H1 (cell line): ENCODE data around the gene CHFR. TPM values are rescaled to one million over a fixed set of nuclear protein-coding genes. Genes with fewer than 3 reads are reported as not detected.

ENCODE experiments used
- CTCF ChIA-PET: fragments of 300-600 bp; sonication (Branson Sonifier 250); formaldehyde crosslinking; loops from one replicate; lab custom pipeline; 2021; ENCODE audit not compliant: partially characterized antibody; lab: Charles Lee
- POLR2A ChIA-PET: fragments of 300-600 bp; sonication (Branson Sonifier 250); formaldehyde crosslinking; loops from one replicate; lab custom pipeline; 2021; ENCODE audit warnings: inconsistent platforms; ENCODE audit not compliant: partially characterized antibody; lab: Charles Lee
- DNase-seq, 2 experiments: peaks; one replicate each; pipeline versions ENCODE4 v3.0.0 to v3.0.0-alpha.2; 2010 to 2022; ENCODE audit warnings: low spot score in 2 of 2, low read depth in 1 of 2, mixed read lengths in 1 of 2
- FAIRE-seq: peaks from 2 replicates; lab custom pipeline; 2011; peaks lifted over from hg19 to GRCh38; lab: Jason Lieb, UNC
- H2AFZ ChIP-seq: 2 replicates; pipeline ENCODE4 v1.8.1; 2012; ENCODE audit warnings: low read length, inconsistent platforms
- H2AK5ac ChIP-seq: 2 replicates; pipeline ENCODE4 v1.6.1; 2013; ENCODE audit warnings: low read depth, low read length
- H2BK120ac ChIP-seq: replicated peaks from 2 replicates; pipeline ENCODE3; 2013; ENCODE audit warnings: low read depth, low read length, inconsistent platforms
- H2BK12ac ChIP-seq: 2 replicates; pipeline ENCODE4 v1.6.1; 2013; ENCODE audit warnings: low read depth, low read length
- H2BK15ac ChIP-seq: 2 replicates; pipeline ENCODE4 v1.6.1; 2013; ENCODE audit warnings: low read length
- H2BK20ac ChIP-seq: 2 replicates; pipeline ENCODE4 v1.6.1; 2013; ENCODE audit warnings: low read length
- H2BK5ac ChIP-seq: 2 replicates; pipeline ENCODE4 v1.6.1; 2013; ENCODE audit warnings: low read depth, low read length
- H3K14ac ChIP-seq: 2 replicates; pipeline ENCODE4 v1.6.1; 2013; ENCODE audit warnings: inconsistent platforms; ENCODE audit not compliant: insufficient read length
- H3K18ac ChIP-seq: 2 replicates; pipeline ENCODE4 v1.6.1; 2013; ENCODE audit warnings: low read length; ENCODE audit errors: extremely low read depth
- H3K23ac ChIP-seq: 2 replicates; pipeline ENCODE4 v1.6.1; 2013; ENCODE audit warnings: inconsistent platforms; ENCODE audit not compliant: insufficient read length
- H3K23me2 ChIP-seq: 2 replicates; pipeline ENCODE4 v1.6.1; 2013; ENCODE audit warnings: low read depth, low read length
- H3K27ac ChIP-seq: 2 replicates; pipeline ENCODE4 v1.6.1; 2011; ENCODE audit warnings: low read depth, low read length, inconsistent platforms
- H3K27me3 ChIP-seq, 4 experiments: replicated peaks in 1 of 4; 1 replicate in 1 of 4; 2 replicates in 3 of 4; pipeline versions ENCODE4 v1.6.1 to v1.8.1; 2011 to 2013; ENCODE audit warnings: low read length in 3 of 4, mild to moderate bottlenecking in 3 of 4, inconsistent platforms in 2 of 4, mixed read lengths in 2 of 4, moderate library complexity in 1 of 4; ENCODE audit not compliant: control insufficient read depth in 3 of 4, insufficient read depth in 3 of 4; ENCODE audit errors: extremely low read depth in 1 of 4
- H3K36me3 ChIP-seq, 4 experiments: 2 replicates each; pipeline versions ENCODE4 v1.6.1 to v1.8.1; 2011 to 2013; ENCODE audit warnings: mild to moderate bottlenecking in 4 of 4, low read length in 3 of 4, moderate library complexity in 2 of 4, control low read depth in 1 of 4, inconsistent platforms in 1 of 4; ENCODE audit not compliant: insufficient read depth in 4 of 4, control insufficient read depth in 2 of 4
- H3K4ac ChIP-seq: replicated peaks from 2 replicates; pipeline ENCODE3; 2013; ENCODE audit warnings: low read length, low read depth, mixed read lengths, inconsistent platforms; ENCODE audit not compliant: insufficient read length
- H3K4me1 ChIP-seq, 4 experiments: replicated peaks in 1 of 4; 1 replicate in 1 of 4; 2 replicates in 3 of 4; pipeline versions ENCODE4 v1.6.1 to v1.8.1; 2011 to 2013; ENCODE audit warnings: low read length in 3 of 4, inconsistent platforms in 2 of 4, mixed read lengths in 1 of 4; ENCODE audit not compliant: insufficient read depth in 4 of 4, control insufficient read depth in 3 of 4
- H3K4me2 ChIP-seq, 2 experiments: 2 replicates each; pipeline versions ENCODE4 v1.6.1 to v1.8.1; 2011 to 2013; ENCODE audit warnings: low read depth in 2 of 2, low read length in 2 of 2, control low read depth in 1 of 2, inconsistent platforms in 1 of 2, mild to moderate bottlenecking in 1 of 2; ENCODE audit not compliant: insufficient read depth in 1 of 2
- H3K4me3 ChIP-seq, 4 experiments: fragments of 200-600, 300-600 bp in 1 of 4; sonication (generic), shearing (Covaris generic), sonication (Bioruptor Twin) in 1 of 4; 2 replicates each; pipeline versions ENCODE4 v1.5.1 to v1.8.1; 2011 to 2016; ENCODE audit warnings: low read length in 4 of 4, low read depth in 3 of 4, control low read depth in 2 of 4, inconsistent platforms in 2 of 4, mild to moderate bottlenecking in 2 of 4, mixed read lengths in 1 of 4, moderate library complexity in 1 of 4; ENCODE audit not compliant: insufficient read depth in 2 of 4; ENCODE audit errors: extremely low read depth in 1 of 4
- H3K56ac ChIP-seq: replicated peaks from 2 replicates; pipeline ENCODE3; 2013; ENCODE audit warnings: low read depth, mild to moderate bottlenecking, mixed read lengths, low read length, inconsistent platforms; ENCODE audit not compliant: insufficient read length
- H3K79me1 ChIP-seq: 2 replicates; pipeline ENCODE4 v1.6.1; 2013; ENCODE audit warnings: low read depth, low read length, control low read depth
- H3K79me2 ChIP-seq, 2 experiments: 2 replicates each; pipeline versions ENCODE4 v1.6.1 to v1.8.1; 2012 to 2013; ENCODE audit warnings: low read length in 2 of 2, mild to moderate bottlenecking in 2 of 2, inconsistent platforms in 1 of 2; ENCODE audit not compliant: insufficient read depth in 2 of 2, control insufficient read depth in 1 of 2
- H3K9ac ChIP-seq, 4 experiments: replicated peaks in 1 of 4; 1 replicate in 1 of 4; 2 replicates in 3 of 4; pipeline versions ENCODE4 v1.6.1 to v1.8.1; 2011 to 2013; ENCODE audit warnings: low read depth in 3 of 4, low read length in 3 of 4, control low read depth in 2 of 4, mild to moderate bottlenecking in 2 of 4, moderate library complexity in 2 of 4, inconsistent platforms in 1 of 4; ENCODE audit errors: extremely low read depth in 1 of 4
- H3K9me3 ChIP-seq, 2 experiments: 2 replicates each; pipeline versions ENCODE4 v1.6.1 to v1.8.1; 2012 to 2013; ENCODE audit warnings: mild to moderate bottlenecking in 2 of 2, moderate library complexity in 2 of 2, control low read depth in 1 of 2, inconsistent platforms in 1 of 2, low read depth in 1 of 2, low read length in 1 of 2, mixed read lengths in 1 of 2; ENCODE audit not compliant: insufficient read depth in 2 of 2
- H4K20me1 ChIP-seq, 2 experiments: replicated peaks in 1 of 2; 2 replicates each; pipeline versions ENCODE3 to v1.8.1; 2011 to 2013; ENCODE audit warnings: inconsistent platforms in 2 of 2, low read length in 2 of 2, mild to moderate bottlenecking in 1 of 2; ENCODE audit not compliant: insufficient read depth in 2 of 2, control insufficient read depth in 1 of 2
- H4K5ac ChIP-seq: 2 replicates; pipeline ENCODE4 v1.6.1; 2013; ENCODE audit warnings: low read length, low read depth, mixed read lengths, inconsistent platforms; ENCODE audit not compliant: insufficient read length
- H4K8ac ChIP-seq: 2 replicates; pipeline ENCODE4 v1.8.0; 2013; ENCODE audit warnings: mild to moderate bottlenecking, moderate library complexity, low read length, inconsistent platforms; ENCODE audit not compliant: insufficient read depth; ENCODE audit errors: extremely low read depth
- H4K91ac ChIP-seq: replicated peaks from 2 replicates; pipeline ENCODE3; 2013; ENCODE audit warnings: low read length, mixed read lengths, inconsistent platforms; ENCODE audit not compliant: insufficient read length
- EP300 ChIP-seq, 2 experiments: IDR thresholded peaks; 1 replicate in 1 of 2; 2 replicates in 1 of 2; pipeline ENCODE4 v1.6.1; 2011 to 2012; ENCODE audit warnings: low read depth in 2 of 2, low read length in 2 of 2, mild to moderate bottlenecking in 2 of 2, borderline replicate concordance in 1 of 2, inconsistent platforms in 1 of 2, moderate library complexity in 1 of 2
- GTF2F1 ChIP-seq: IDR thresholded peaks from 2 replicates; pipeline ENCODE4 v1.6.1; 2012; ENCODE audit warnings: low read depth, low read length, improper control_type of control experiment, borderline replicate concordance
- HDAC2 ChIP-seq, 2 experiments: fragments of 300-600 bp in 1 of 2; sonication (generic) in 1 of 2; IDR thresholded peaks; 2 replicates each; pipeline ENCODE4 v1.6.1; 2011 to 2012; ENCODE audit warnings: low read depth in 2 of 2, low read length in 2 of 2, mild to moderate bottlenecking in 2 of 2, moderate library complexity in 2 of 2, borderline replicate concordance in 1 of 2, inconsistent platforms in 1 of 2
- POLR2A ChIP-seq, 2 experiments: IDR thresholded peaks; 1 replicate in 1 of 2; 2 replicates in 1 of 2; pipeline ENCODE4 v1.6.1; 2011; ENCODE audit warnings: low read depth in 2 of 2, low read length in 2 of 2, mild to moderate bottlenecking in 2 of 2; ENCODE audit errors: control extremely low read depth in 1 of 2
- SIN3A ChIP-seq, 2 experiments: IDR thresholded peaks in 1 of 2; conservative IDR thresholded peaks in 1 of 2; 2 replicates each; pipeline ENCODE4 v1.6.1; 2011 to 2012; ENCODE audit warnings: low read length in 2 of 2, improper control_type of control experiment in 1 of 2, low read depth in 1 of 2, mild to moderate bottlenecking in 1 of 2
- SIRT6 ChIP-seq: IDR thresholded peaks from one replicate; pipeline ENCODE4 v1.7.1; 2012; ENCODE audit warnings: low read length, inconsistent platforms
- SIX5 ChIP-seq: IDR thresholded peaks from 2 replicates; pipeline ENCODE4 v1.6.1; 2011; ENCODE audit warnings: mild to moderate bottlenecking, low read depth, low read length
- TBP ChIP-seq: IDR thresholded peaks from 2 replicates; pipeline ENCODE4 v1.6.1; 2011; ENCODE audit warnings: low read depth, low read length, improper control_type of control experiment
- YY1 ChIP-seq: IDR thresholded peaks from 2 replicates; pipeline ENCODE4 v1.6.1; 2011; ENCODE audit warnings: low read depth, mild to moderate bottlenecking, low read length
- ZNF274 ChIP-seq: IDR thresholded peaks from 2 replicates; pipeline ENCODE4 v1.7.0; 2012; ENCODE audit warnings: low read length, borderline replicate concordance; ENCODE audit errors: extremely low read depth
- WGBS, 2 experiments: shearing (Covaris generic) in 1 of 2; methylation state at CpG; one replicate each; pipeline versions ENCODE4 v1.1.6 to v1.1.7; 2013 to 2015; ENCODE audit warnings: low lambda C conversion rate in 2 of 2, mixed read lengths in 2 of 2, inconsistent platforms in 1 of 2, low coverage in 1 of 2, missing lambda C conversion rate in 1 of 2; ENCODE audit not compliant: insufficient replicate concordance in 2 of 2, insufficient coverage in 1 of 2, insufficient read length in 1 of 2; ENCODE audit errors: extremely low coverage in 1 of 2, missing lambda C conversion rate in 1 of 2; 5-methylcytosine and 5-hydroxymethylcytosine counted together
- polyA plus RNA-seq, 7 experiments: library from polyadenylated mRNA; depleted of rRNA in 3 of 7; stranded (reverse) in 5 of 7; unstranded in 2 of 7; fragments of >200 nt in 5 of 7; fragments of 200-250 nt in 2 of 7; gene quantifications; 1 replicate in 5 of 7; 2 replicates in 1 of 7; 4 replicates in 1 of 7; pipeline versions ENCODE4 v1.2.1 to v1.2.3, GENCODE V29; 2011 to 2013; ENCODE audit warnings: missing spikeins in 2 of 7, mixed read lengths in 2 of 7
- total RNA-seq: library from RNA; stranded (reverse); fragmentation: NEBNext Ultra II Directional; extraction: Animal tissue kit (Norgen Biotek cat#: 25700); gene quantifications from 2 replicates; pipeline ENCODE4 v1.2.1, GENCODE V29; 2021

The CHFR gene
- total and polyA plus RNA-seq, 2 of the 8 experiments (the other 6 are each of a cell fraction or from before 2014, with no cell fraction given), result 31.4 to 44.6 TPM

DNA sequence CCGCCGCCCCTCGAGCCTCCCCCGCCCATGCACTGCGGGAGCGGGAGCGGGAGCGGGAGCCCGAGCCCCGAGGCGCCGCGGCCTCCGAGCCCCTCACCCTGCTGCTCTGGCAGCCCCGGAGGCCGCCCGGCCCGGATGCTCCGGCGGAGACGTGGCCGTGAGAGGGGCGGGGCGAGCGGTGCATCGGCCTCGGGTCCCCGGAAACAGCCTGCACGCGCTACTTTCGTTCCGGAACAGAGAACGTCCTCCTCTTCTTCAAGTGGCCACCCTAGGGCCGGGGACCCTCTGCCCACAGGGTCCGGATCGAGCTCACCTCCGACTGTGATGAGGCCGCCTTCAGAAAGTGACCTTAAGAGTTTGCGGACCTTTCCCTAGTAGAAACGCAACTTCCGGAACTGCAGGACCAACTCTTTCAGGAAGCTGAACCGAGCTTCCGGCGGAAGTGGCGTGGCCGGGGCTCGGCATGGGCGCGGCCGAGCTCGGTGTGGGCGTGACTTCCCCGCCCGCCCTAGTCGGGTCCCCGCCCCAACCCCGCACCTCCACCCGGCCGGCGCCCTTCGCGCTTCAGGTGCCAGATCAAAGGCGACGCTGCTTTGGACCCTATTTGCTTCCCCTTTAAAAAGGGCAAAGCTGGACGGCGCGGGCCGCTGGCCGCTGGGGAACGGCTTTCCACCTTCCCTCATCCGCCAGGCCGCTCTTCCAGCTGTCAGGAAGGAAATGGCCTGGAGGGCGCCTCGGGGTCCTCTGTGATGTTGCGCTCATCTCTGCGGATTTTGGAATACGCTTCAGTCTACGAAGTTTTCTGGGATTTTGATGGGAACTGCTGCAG, 58.5 kb downstream of the CHFR start, which contains the start of gene GOLGA3:
GOLGA3 (minus strand) TSS at position 164 of the 829 bp plus-strand sequence. CDS start 6,741 bp downstream, outside the sequence.
- peaks cover 0 to 9% (median under 1%) of the 10 kb centered on the region in 4 experiments; a peak in 1 of 7 replicates for H3K4me1 ChIP-seq
- TF ChIP-seq EP300 (IDR thresholded peaks at IDR 0.05; ENCODE audit: borderline replicate concordance in 1 of 2, low read depth in 2 of 2, low read length in 2 of 2) (peak in 1 of 2 experiments; percentile 12; a peak in 1 of 3 replicates), GTF2F1 (no peak), SIRT6 (no peak), SIN3A (conservative IDR thresholded peaks at IDR 0.05 in 1 of 2, IDR thresholded peaks at IDR 0.05 in 1 of 2; ENCODE audit: low read depth in 1 of 2, low read length in 2 of 2) (peak; percentile 82 to 91; a peak in 3 of 4 replicates), HDAC2 (IDR thresholded peaks at IDR 0.05; ENCODE audit: borderline replicate concordance in 1 of 2, low read depth in 2 of 2, low read length in 2 of 2) (0 out of 4 replicates have a peak, but pooled peaks of 1 of the 2 experiments have one; percentile 17), YY1 (no peak), SIX5 (peak; percentile 19; the same call in 1 of the 2 replicates), TBP (peak; percentile 74; the same call in 1 of the 2 replicates), ZNF274 (no peak), POLR2A (IDR thresholded peaks at IDR 0.05; ENCODE audit: control extremely low read depth in 1 of 2, low read depth in 2 of 2, low read length in 2 of 2) (peak; percentile 51 to 75; a peak in 2 of 3 replicates)

More for the DNA sequence above, 58.5 kb downstream of the CHFR start, which contains the start of gene GOLGA3:
- H2BK120ac ChIP-seq, result no peak within 1 kb of the TSS
- H3K36me3 ChIP-seq, result peaks cover 0 to 21% (median 6%) of the 10 kb centered on the region in 4 experiments; a peak in 7 of 8 replicates
- peak within 1 kb of the TSS; percentile 62 to 97 for H3K4me2 ChIP-seq
- WGBS, 2 experiments, result 14% methylated on average over 39 of the region's 78 CpGs; no CpG with 5 or more reads in 1 of the 2 experiments
- H4K91ac ChIP-seq, result peak within 1 kb of the TSS; percentile 93
- H3K56ac ChIP-seq, result peak within 1 kb of the TSS; percentile 71
- H3K79me2 ChIP-seq, result peaks cover 0 to 38% of the 10 kb centered on the region in 2 experiments; a peak in 3 of 4 replicates
- peak within 1 kb of the TSS; percentile 100 for H2AFZ ChIP-seq
- peaks cover 14% of the 10 kb centered on the region for H3K79me1 ChIP-seq
- H2BK5ac ChIP-seq, result peak within 1 kb of the TSS; percentile 100
- CTCF ChIA-PET, result interaction anchor here (1.0 to 1.6 kb wide), 2 partner anchors 14 to 19 kb away, joined by 3 to 5 read pairs; no protein-coding TSS in a partner anchor
- H3K9me3 ChIP-seq, result no peaks in the 10 kb centered on the region
- no peak within 1 kb of the TSS for H3K14ac ChIP-seq
- H3K27ac ChIP-seq, result peak within 1 kb of the TSS; percentile 100
- 0 out of 2 replicates have a peak within 1 kb of the TSS, but pooled peaks have one; percentile 80 for H2BK20ac ChIP-seq
- peak within 1 kb of the TSS; percentile 99; the same call in 1 of the 2 replicates for H2BK12ac ChIP-seq
- no peak within 1 kb of the TSS for H2AK5ac ChIP-seq
- H3K27me3 ChIP-seq, result no peaks in the 10 kb centered on the region
- H3K18ac ChIP-seq, result peak within 1 kb of the TSS; percentile 98
- POLR2A ChIA-PET, result interaction anchor here (0.6 to 2.3 kb wide), 13 partner anchors 9 to 1970 kb away, joined by 3 to 16 read pairs (median 3); partner anchors contain the start of gene CHFR
- no peak within 1 kb of the TSS for H3K23ac ChIP-seq
- H3K9ac ChIP-seq, result peak within 1 kb of the TSS; percentile 96 to 99 (median 98)
- peak within 1 kb of the TSS; percentile 100; the same call in 1 of the 2 replicates for H2BK15ac ChIP-seq
- peak within 1 kb of the TSS; percentile 100 for H4K8ac ChIP-seq
- H3K4me3 ChIP-seq, result peak within 1 kb of the TSS; percentile 57 to 96 (median 93)
- peak within 1 kb of the TSS; percentile 98 for H4K5ac ChIP-seq
- peaks cover 7% of the 10 kb centered on the region; the same call in 1 of the 2 replicates for H3K23me2 ChIP-seq
- peak within 1 kb of the TSS; percentile 93 for H3K4ac ChIP-seq
- DNase-seq (peak; percentile 85 to 92), FAIRE-seq (no peak)
- H4K20me1 ChIP-seq, result peaks cover 2 to 13% of the 10 kb centered on the region in 2 experiments
